WTC11 (cell line): ENCODE results near the gene TRMT44. TPM values are rescaled to one million over a fixed set of nuclear protein-coding genes. Genes with fewer than 3 reads are reported as not detected.

ENCODE experiments used
- ATAC-seq: fragments of 200-7000 bp; cut with Tn5 transposase; 2 replicates; pipeline ENCODE4 v1.10.0; 2021; ENCODE audit warnings: mild to moderate bottlenecking, moderate library complexity
- CTCF ChIA-PET: fragments of 300-600 bp; sonication (Branson Sonifier 250); formaldehyde crosslinking; loops from one replicate; lab custom pipeline; 2021; ENCODE audit warnings: antibody characterized with exemption; lab: Charles Lee
- POLR2A ChIA-PET: fragments of 350-600 bp; sonication (Branson Sonifier 250); formaldehyde crosslinking; loops from one replicate; lab custom pipeline; 2021; ENCODE audit warnings: antibody characterized with exemption; lab: Charles Lee
- DNase-seq: peaks from one replicate; pipeline ENCODE4 v3.0.0; 2021; ENCODE audit warnings: low spot score
- H3K27ac Mint-ChIP-seq: 2 replicates; pipeline ENCODE4 v1.8.0; 2021; ENCODE audit warnings: mixed read lengths
- H3K27me3 Mint-ChIP-seq: 2 replicates; pipeline ENCODE4 v1.8.0; 2021; ENCODE audit warnings: low read depth, mild to moderate bottlenecking, moderate library complexity, mixed read lengths
- H3K36me3 Mint-ChIP-seq: 2 replicates; pipeline ENCODE4 v1.8.0; 2021; ENCODE audit warnings: mixed read lengths
- H3K4me1 Mint-ChIP-seq: 2 replicates; pipeline ENCODE4 v1.8.0; 2022; ENCODE audit warnings: mixed read lengths
- H3K4me3 Mint-ChIP-seq: 2 replicates; pipeline ENCODE4 v1.8.0; 2021; ENCODE audit warnings: mild to moderate bottlenecking, moderate library complexity, mixed read lengths
- H3K9me3 Mint-ChIP-seq: 2 replicates; pipeline ENCODE4 v1.8.0; 2021; ENCODE audit warnings: mixed read lengths
- ATF1 ChIP-seq: sonication (generic); formaldehyde crosslinking; IDR thresholded peaks from 2 replicates; pipeline ENCODE4 v1.8.1; 2023; ENCODE audit warnings: mild to moderate bottlenecking, moderate library complexity, missing genetic modification reagents
- CREB1 ChIP-seq: sonication (generic); formaldehyde crosslinking; IDR thresholded peaks from 2 replicates; pipeline ENCODE4 v1.8.0; 2023; ENCODE audit warnings: mild to moderate bottlenecking, missing genetic modification reagents
- HMGA2 ChIP-seq: fragments of 250-450 bp; sonication (Bioruptor Pico); IDR thresholded peaks from 2 replicates; pipeline ENCODE4 v1.4.0; 2021; ENCODE audit warnings: mild to moderate bottlenecking, moderate library complexity
- JAZF1 ChIP-seq: fragments of 250-450 bp; sonication (Bioruptor Pico); IDR thresholded peaks from 2 replicates; pipeline ENCODE4 v1.9.0; 2021; ENCODE audit warnings: moderate library complexity, mild to moderate bottlenecking, inconsistent platforms
- JUN ChIP-seq: sonication (generic); formaldehyde crosslinking; IDR thresholded peaks from 2 replicates; pipeline ENCODE4 v1.8.0; 2023; ENCODE audit warnings: mild to moderate bottlenecking, missing genetic modification reagents
- NFATC4 ChIP-seq: fragments of 250-450 bp; sonication (Bioruptor Pico); IDR thresholded peaks from 2 replicates; pipeline ENCODE4 v1.9.0; 2021; ENCODE audit warnings: mild to moderate bottlenecking
- NR1H2 ChIP-seq: sonication (generic); formaldehyde crosslinking; IDR thresholded peaks from 2 replicates; pipeline ENCODE4 v1.9.0; 2021; ENCODE audit warnings: mild to moderate bottlenecking, moderate library complexity, missing genetic modification reagents
- PRRX2 ChIP-seq: fragments of 250-450 bp; sonication (Bioruptor Pico); IDR thresholded peaks from 2 replicates; pipeline ENCODE4 v1.8.0; 2021; ENCODE audit warnings: mild to moderate bottlenecking
- RELA ChIP-seq: sonication (generic); formaldehyde crosslinking; IDR thresholded peaks from 2 replicates; pipeline ENCODE4 v1.8.1; 2022; ENCODE audit warnings: missing genetic modification reagents, mild to moderate bottlenecking, borderline replicate concordance
- RORB ChIP-seq: fragments of 250-450 bp; sonication (Bioruptor Pico); IDR thresholded peaks from 2 replicates; pipeline ENCODE4 v1.9.0; 2021; ENCODE audit warnings: mild to moderate bottlenecking
- TP53 ChIP-seq: sonication (generic); formaldehyde crosslinking; IDR thresholded peaks from 2 replicates; pipeline ENCODE4 v1.8.1; 2023; ENCODE audit warnings: mild to moderate bottlenecking, missing genetic modification reagents
- ZNF219 ChIP-seq: sonication (generic); formaldehyde crosslinking; IDR thresholded peaks from 2 replicates; pipeline ENCODE4 v1.8.0; 2023; ENCODE audit warnings: missing genetic modification reagents, mild to moderate bottlenecking, borderline replicate concordance
- ZNF263 ChIP-seq: sonication (generic); formaldehyde crosslinking; IDR thresholded peaks from 2 replicates; pipeline ENCODE4 v1.8.1; 2022; ENCODE audit warnings: low read depth, mild to moderate bottlenecking, moderate library complexity, missing genetic modification reagents
- total RNA-seq: library from RNA; stranded (reverse); gene quantifications from 3 replicates; pipeline ENCODE4 v1.2.3, GENCODE V29; 2021
- TF ChIP-seq, protein P1 (sequence below): sonication (generic); formaldehyde crosslinking; conservative IDR thresholded peaks from 2 replicates; pipeline ENCODE4 v1.8.1; 2023; ENCODE audit warnings: mild to moderate bottlenecking, low read depth, missing genetic modification reagents, moderate library complexity
- TF ChIP-seq, protein P2 (sequence below): sonication (generic); formaldehyde crosslinking; IDR thresholded peaks from 2 replicates; pipeline ENCODE4 v1.8.1; 2022; ENCODE audit warnings: missing genetic modification reagents, borderline replicate concordance
- TF ChIP-seq, protein P3 (sequence below): fragments of 250-450 bp; sonication (Bioruptor Pico); IDR thresholded peaks from 2 replicates; pipeline ENCODE4 v1.9.0; 2021; ENCODE audit warnings: moderate library complexity, mild to moderate bottlenecking, inconsistent platforms, borderline replicate concordance
- TF ChIP-seq, protein P4 (sequence below): fragments of 250-450 bp; sonication (Bioruptor Pico); IDR thresholded peaks from 2 replicates; pipeline ENCODE4 v1.8.0; 2021; ENCODE audit warnings: mild to moderate bottlenecking
- TF ChIP-seq, protein P5 (sequence below): sonication (generic); formaldehyde crosslinking; IDR thresholded peaks from 2 replicates; pipeline ENCODE4 v1.8.1; 2023; ENCODE audit warnings: mild to moderate bottlenecking, missing genetic modification reagents, moderate library complexity
- TF ChIP-seq, protein P6 (sequence below): sonication (generic); formaldehyde crosslinking; IDR thresholded peaks from 2 replicates; pipeline ENCODE4 v1.8.0; 2023; ENCODE audit warnings: mild to moderate bottlenecking, missing genetic modification reagents

TRMT44 gene
- total RNA-seq, 1 experiment from 2014 or later = 28.4 TPM

DNA sequence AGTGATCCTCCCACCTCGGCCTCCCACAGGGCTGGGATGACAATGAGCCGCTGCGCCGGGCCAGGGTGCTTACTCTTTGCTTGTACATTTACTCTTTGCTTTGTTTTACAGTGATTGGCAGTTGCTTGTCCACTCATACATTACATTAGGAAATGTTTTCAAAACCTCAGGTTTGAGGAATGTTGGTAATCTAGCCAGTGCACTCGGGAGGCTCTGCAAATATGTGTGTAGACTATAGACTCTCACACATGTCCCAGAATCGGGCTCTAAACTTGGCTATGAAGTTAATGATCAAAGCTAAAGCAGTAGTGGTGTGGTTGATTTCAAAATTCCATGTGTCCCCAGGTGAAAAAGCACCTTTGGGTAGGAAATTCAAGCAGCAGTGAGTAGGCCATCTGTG is 20.5 kb downstream of the TRMT44 start (continued):
- TF ChIP-seq JUN (CRISPR knock-in tag) (no peak), PRRX2 (no peak)

DNA sequence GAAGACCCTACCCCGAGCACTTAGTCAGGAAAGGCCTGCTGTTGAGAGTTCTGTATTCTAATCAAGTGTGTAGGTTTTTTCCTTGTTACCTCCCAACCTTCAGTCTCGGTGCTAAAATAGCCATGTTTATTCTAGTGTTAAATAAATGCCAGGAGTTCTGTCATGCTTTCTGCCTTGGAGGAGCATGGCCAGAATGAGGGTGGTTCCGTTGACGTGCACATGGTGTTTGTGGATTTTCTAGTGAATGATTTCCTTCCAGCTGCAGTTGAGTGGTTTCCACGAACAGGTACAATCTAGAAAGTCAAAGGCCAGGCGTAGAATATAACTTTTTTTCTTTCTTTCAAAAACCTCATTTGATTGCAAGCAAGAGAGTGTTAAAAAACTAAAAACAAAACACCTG is 21.0 kb downstream of the TRMT44 start:
- Mint-ChIP-seq H3K36me3 (peaks cover 32% of the 10 kb centered on the region), H3K27ac (no peak overlapping the region), H3K4me1 (peaks cover 5% of the 10 kb centered on the region; the same call in 1 of the 2 replicates), H3K27me3 (no peaks in the 10 kb centered on the region), H3K9me3 (no peaks in the 10 kb centered on the region), H3K4me3 (no peak overlapping the region)
- DNase-seq = no peak
- ChIA-PET CTCF (no interaction called here), POLR2A (no interaction called here)
- ATAC-seq = no peak
- TF ChIP-seq, protein P1, sequence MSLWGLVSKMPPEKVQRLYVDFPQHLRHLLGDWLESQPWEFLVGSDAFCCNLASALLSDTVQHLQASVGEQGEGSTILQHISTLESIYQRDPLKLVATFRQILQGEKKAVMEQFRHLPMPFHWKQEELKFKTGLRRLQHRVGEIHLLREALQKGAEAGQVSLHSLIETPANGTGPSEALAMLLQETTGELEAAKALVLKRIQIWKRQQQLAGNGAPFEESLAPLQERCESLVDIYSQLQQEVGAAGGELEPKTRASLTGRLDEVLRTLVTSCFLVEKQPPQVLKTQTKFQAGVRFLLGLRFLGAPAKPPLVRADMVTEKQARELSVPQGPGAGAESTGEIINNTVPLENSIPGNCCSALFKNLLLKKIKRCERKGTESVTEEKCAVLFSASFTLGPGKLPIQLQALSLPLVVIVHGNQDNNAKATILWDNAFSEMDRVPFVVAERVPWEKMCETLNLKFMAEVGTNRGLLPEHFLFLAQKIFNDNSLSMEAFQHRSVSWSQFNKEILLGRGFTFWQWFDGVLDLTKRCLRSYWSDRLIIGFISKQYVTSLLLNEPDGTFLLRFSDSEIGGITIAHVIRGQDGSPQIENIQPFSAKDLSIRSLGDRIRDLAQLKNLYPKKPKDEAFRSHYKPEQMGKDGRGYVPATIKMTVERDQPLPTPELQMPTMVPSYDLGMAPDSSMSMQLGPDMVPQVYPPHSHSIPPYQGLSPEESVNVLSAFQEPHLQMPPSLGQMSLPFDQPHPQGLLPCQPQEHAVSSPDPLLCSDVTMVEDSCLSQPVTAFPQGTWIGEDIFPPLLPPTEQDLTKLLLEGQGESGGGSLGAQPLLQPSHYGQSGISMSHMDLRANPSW (CRISPR knock-in tag) = no peak
- TF ChIP-seq ZNF219 (CRISPR knock-in tag) (no peak), PRRX2 (no peak), TP53 (CRISPR knock-in tag) (no peak), RORB (no peak)
- TF ChIP-seq, protein P2, sequence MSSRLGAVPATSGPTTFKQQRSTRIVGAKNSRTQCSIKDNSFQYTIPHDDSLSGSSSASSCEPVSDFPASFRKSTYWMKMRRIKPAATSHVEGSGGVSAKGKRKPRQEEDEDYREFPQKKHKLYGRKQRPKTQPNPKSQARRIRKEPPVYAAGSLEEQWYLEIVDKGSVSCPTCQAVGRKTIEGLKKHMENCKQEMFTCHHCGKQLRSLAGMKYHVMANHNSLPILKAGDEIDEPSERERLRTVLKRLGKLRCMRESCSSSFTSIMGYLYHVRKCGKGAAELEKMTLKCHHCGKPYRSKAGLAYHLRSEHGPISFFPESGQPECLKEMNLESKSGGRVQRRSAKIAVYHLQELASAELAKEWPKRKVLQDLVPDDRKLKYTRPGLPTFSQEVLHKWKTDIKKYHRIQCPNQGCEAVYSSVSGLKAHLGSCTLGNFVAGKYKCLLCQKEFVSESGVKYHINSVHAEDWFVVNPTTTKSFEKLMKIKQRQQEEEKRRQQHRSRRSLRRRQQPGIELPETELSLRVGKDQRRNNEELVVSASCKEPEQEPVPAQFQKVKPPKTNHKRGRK (CRISPR knock-in tag) = no peak
- TF ChIP-seq, protein P3, sequence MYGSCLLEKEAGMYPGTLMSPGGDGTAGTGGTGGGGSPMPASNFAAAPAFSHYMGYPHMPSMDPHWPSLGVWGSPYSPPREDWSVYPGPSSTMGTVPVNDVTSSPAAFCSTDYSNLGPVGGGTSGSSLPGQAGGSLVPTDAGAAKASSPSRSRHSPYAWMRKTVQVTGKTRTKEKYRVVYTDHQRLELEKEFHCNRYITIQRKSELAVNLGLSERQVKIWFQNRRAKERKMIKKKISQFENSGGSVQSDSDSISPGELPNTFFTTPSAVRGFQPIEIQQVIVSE (CRISPR knock-in tag) = no peak
- TF ChIP-seq, protein P4, sequence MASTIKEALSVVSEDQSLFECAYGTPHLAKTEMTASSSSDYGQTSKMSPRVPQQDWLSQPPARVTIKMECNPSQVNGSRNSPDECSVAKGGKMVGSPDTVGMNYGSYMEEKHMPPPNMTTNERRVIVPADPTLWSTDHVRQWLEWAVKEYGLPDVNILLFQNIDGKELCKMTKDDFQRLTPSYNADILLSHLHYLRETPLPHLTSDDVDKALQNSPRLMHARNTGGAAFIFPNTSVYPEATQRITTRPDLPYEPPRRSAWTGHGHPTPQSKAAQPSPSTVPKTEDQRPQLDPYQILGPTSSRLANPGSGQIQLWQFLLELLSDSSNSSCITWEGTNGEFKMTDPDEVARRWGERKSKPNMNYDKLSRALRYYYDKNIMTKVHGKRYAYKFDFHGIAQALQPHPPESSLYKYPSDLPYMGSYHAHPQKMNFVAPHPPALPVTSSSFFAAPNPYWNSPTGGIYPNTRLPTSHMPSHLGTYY (CRISPR knock-in tag) = no peak
- TF ChIP-seq, protein P5, sequence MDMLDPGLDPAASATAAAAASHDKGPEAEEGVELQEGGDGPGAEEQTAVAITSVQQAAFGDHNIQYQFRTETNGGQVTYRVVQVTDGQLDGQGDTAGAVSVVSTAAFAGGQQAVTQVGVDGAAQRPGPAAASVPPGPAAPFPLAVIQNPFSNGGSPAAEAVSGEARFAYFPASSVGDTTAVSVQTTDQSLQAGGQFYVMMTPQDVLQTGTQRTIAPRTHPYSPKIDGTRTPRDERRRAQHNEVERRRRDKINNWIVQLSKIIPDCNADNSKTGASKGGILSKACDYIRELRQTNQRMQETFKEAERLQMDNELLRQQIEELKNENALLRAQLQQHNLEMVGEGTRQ = no peak

DNA sequence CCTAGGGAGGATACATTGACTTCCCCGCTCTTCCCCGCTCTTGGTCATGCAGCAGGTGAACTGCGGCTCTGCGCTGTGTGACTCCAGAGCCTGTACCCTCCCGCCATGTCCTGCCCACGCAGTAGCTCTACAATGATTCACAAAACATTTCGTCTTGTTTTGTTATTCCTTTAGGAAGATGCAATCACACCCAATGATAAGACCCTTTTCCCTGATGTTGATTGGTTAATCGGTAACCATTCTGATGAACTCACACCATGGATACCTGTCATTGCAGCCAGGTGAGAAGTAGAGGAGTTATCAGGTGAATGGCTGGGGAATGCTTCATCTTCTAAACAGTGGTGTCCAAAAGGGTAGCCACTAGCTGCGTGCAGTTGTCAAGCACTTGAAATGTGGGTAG is 23.2 kb downstream of the TRMT44 start:
- Mint-ChIP-seq H3K27ac (peak overlapping the region; percentile 25; the same call in 1 of the 2 replicates), H3K36me3 (peaks cover 28% of the 10 kb centered on the region)

More for the DNA sequence above, 23.2 kb downstream of the TRMT44 start:
- DNase-seq = no peak
- CTCF ChIA-PET = interaction anchor here (1.4 to 1.9 kb wide), 2 partner anchors 83 to 144 kb away, joined by 4 to 5 read pairs; no protein-coding TSS in a partner anchor
- POLR2A ChIA-PET = no interaction called here
- no peak for ATAC-seq
- no peak for TF ChIP-seq CREB1 (CRISPR knock-in tag)
- TF ChIP-seq ZNF263 (CRISPR knock-in tag) = no peak
- TF ChIP-seq ATF1 (CRISPR knock-in tag) = no peak
- TF ChIP-seq, protein P5 = no peak
- TF ChIP-seq HMGA2 = no peak
- TF ChIP-seq NFATC4 (CRISPR knock-in tag) = no peak
- TF ChIP-seq NR1H2 (CRISPR knock-in tag) = no peak
- no peak for TF ChIP-seq JAZF1
- TF ChIP-seq, protein P4 (CRISPR knock-in tag) = no peak
- TF ChIP-seq RELA (CRISPR knock-in tag) = no peak
- TF ChIP-seq, protein P6, sequence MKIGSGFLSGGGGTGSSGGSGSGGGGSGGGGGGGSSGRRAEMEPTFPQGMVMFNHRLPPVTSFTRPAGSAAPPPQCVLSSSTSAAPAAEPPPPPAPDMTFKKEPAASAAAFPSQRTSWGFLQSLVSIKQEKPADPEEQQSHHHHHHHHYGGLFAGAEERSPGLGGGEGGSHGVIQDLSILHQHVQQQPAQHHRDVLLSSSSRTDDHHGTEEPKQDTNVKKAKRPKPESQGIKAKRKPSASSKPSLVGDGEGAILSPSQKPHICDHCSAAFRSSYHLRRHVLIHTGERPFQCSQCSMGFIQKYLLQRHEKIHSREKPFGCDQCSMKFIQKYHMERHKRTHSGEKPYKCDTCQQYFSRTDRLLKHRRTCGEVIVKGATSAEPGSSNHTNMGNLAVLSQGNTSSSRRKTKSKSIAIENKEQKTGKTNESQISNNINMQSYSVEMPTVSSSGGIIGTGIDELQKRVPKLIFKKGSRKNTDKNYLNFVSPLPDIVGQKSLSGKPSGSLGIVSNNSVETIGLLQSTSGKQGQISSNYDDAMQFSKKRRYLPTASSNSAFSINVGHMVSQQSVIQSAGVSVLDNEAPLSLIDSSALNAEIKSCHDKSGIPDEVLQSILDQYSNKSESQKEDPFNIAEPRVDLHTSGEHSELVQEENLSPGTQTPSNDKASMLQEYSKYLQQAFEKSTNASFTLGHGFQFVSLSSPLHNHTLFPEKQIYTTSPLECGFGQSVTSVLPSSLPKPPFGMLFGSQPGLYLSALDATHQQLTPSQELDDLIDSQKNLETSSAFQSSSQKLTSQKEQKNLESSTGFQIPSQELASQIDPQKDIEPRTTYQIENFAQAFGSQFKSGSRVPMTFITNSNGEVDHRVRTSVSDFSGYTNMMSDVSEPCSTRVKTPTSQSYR = no peak
- Mint-ChIP-seq H3K9me3 (no peaks in the 10 kb centered on the region), H3K4me1 (peaks cover 5% of the 10 kb centered on the region; the same call in 1 of the 2 replicates), H3K4me3 (no peak overlapping the region), H3K27me3 (no peaks in the 10 kb centered on the region)
